ENCODE measurements around the gene GPS2. TPM values are rescaled to one million over a fixed set of nuclear protein-coding genes. Genes with fewer than 3 reads are reported as not detected.

The GPS2 gene
- total and polyA plus RNA-seq, 10 of the 15 experiments (the other 5 are each of a cell fraction or from before 2014, with no cell fraction given), result 10.2 to 96.4 (median 42.5) TPM

DNA sequence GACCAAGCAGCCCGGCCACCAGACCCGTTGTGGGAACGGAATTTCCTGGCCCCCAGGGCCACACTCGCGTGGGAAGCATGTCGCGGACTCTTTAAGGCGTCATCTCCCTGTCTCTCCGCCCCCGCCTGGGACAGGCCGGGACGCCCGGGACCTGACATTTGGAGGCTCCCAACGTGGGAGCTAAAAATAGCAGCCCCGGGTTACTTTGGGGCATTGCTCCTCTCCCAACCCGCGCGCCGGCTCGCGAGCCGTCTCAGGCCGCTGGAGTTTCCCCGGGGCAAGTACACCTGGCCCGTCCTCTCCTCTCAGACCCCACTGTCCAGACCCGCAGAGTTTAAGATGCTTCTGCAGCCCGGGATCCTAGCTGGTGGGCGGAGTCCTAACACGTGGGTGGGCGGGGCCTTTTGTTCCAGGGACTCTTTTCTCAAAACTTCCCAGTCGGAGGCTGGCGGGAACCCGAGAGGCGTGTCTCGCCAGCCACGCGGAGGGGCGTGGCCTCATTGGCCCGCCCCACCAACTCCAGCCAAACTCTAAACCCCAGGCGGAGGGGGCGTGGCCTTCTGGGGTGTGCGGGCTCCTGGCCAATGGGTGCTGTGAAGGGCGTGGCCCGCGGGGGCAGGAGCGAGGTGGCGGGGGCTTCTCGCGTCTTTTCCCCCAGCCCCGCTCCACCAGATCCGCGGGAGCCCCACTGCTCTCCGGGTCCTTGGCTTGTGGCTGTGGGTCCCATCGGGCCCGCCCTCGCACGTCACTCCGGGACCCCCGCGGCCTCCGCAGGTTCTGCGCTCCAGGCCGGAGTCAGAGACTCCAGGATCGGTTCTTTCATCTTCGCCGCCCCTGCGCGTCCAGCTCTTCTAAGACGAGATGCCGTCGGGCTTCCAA is 33.8 kb downstream of the GPS2 start, which contains the start of gene SLC2A4 (continued):
- TF ChIP-seq FOXM1 (IDR thresholded peaks at IDR 0.05; ENCODE audit: low read depth, low read length), result no peak
- no peak for TF ChIP-seq ZNF592 (IDR thresholded peaks at IDR 0.05)
- TF ChIP-seq STAT1 (conservative IDR thresholded peaks at IDR 0.05), result no peak
- no peak for TF ChIP-seq MTA3 (IDR thresholded peaks at IDR 0.05; ENCODE audit: borderline replicate concordance, low read length)
- TF ChIP-seq CEBPB (IDR thresholded peaks at IDR 0.05; ENCODE audit: borderline replicate concordance in 1 of 2, low read depth in 2 of 2, low read length in 2 of 2), result no peak
- TF ChIP-seq, protein P1, sequence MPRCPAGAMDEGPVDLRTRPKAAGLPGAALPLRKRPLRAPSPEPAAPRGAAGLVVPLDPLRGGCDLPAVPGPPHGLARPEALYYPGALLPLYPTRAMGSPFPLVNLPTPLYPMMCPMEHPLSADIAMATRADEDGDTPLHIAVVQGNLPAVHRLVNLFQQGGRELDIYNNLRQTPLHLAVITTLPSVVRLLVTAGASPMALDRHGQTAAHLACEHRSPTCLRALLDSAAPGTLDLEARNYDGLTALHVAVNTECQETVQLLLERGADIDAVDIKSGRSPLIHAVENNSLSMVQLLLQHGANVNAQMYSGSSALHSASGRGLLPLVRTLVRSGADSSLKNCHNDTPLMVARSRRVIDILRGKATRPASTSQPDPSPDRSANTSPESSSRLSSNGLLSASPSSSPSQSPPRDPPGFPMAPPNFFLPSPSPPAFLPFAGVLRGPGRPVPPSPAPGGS (IDR thresholded peaks at IDR 0.05; ENCODE audit: borderline replicate concordance, insufficient read depth, low read depth, low read length, poor library complexity, severe bottlenecking), result no peak
- no peak for TF ChIP-seq ZNF274 (IDR thresholded peaks at IDR 0.05; ENCODE audit: insufficient read depth, insufficient read length)
- no peak for TF ChIP-seq CREB1 (IDR thresholded peaks at IDR 0.05; ENCODE audit: low read depth)
- no peak for TF ChIP-seq EZH2 (IDR thresholded peaks at IDR 0.05; ENCODE audit: borderline replicate concordance, control insufficient read depth, low read depth, low read length)
- TF ChIP-seq SIN3A (IDR thresholded peaks at IDR 0.05; ENCODE audit: low read depth, low read length), result peak; percentile 59; the same call in 1 of the 2 replicates
- TF ChIP-seq EGR1 (IDR thresholded peaks at IDR 0.05; ENCODE audit: borderline replicate concordance in 1 of 2, low read depth in 2 of 2, low read length in 2 of 2), result no peak
- no peak for TF ChIP-seq RAD51 (IDR thresholded peaks at IDR 0.05)
- TF ChIP-seq YY1 (IDR thresholded peaks at IDR 0.05; ENCODE audit: low read depth, low read length), result no peak
- TF ChIP-seq NR2F1 (conservative IDR thresholded peaks at IDR 0.05), result no peak
- 0 out of 6 replicates have a peak, but pooled peaks of 1 of the 3 experiments have one; percentile 1 for TF ChIP-seq CTCF (IDR thresholded peaks at IDR 0.05 in 2 of 3, conservative IDR thresholded peaks at IDR 0.05 in 1 of 3; ENCODE audit: control insufficient read depth in 2 of 3, extremely low read depth in 1 of 3, insufficient read depth in 1 of 3, low read depth in 3 of 3, low read length in 3 of 3)
- no peak for TF ChIP-seq ETV6 (conservative IDR thresholded peaks at IDR 0.05 in 1 of 2, IDR thresholded peaks at IDR 0.05 in 1 of 2; ENCODE audit: borderline replicate concordance in 1 of 2, low read depth in 1 of 2)
- TF ChIP-seq USF1 (IDR thresholded peaks at IDR 0.05; ENCODE audit: borderline replicate concordance, extremely low read length, insufficient read depth, low read depth, low read length), result no peak
- TF ChIP-seq RAD21 (IDR thresholded peaks at IDR 0.05; ENCODE audit: insufficient read depth, low read depth, low read length), result no peak
- no peak for TF ChIP-seq LARP7 (IDR thresholded peaks at IDR 0.05)

Data from GM12878 (cell line).